ENCODE results near the gene GRPEL1. TPM values are rescaled to one million over a fixed set of nuclear protein-coding genes. Genes with fewer than 3 reads are reported as not detected.

Gene GRPEL1
- total and polyA plus RNA-seq, 2 experiments from 2014 or later = 27.4 to 112 TPM

DNA sequence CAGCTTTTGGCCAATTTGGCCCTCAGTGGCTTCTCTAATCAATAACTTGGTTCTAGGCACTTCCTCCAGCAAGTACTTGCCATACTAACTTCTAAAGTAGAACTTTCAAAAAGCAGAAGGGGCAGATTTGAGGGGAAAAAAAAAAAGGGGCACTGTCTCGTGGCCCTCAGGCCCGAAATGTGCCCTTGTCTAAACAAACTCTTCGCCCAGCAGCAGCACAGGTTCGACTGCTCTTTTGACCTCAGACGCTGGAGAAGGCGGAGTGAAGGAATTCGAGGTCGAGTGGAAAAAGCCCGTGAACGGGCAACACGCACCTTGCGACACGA, 775 bp downstream of the GRPEL1 start:
- Mint-ChIP-seq H3K4me1 (peaks cover 20% of the 10 kb centered on the region), H3K9me3 (no peaks in the 10 kb centered on the region; the same call in 2 of the 3 replicates), H3K27me3 (ENCODE audit: insufficient read depth, low read depth, poor library complexity) (peaks cover 16% of the 10 kb centered on the region), H3K36me3 (ENCODE audit: low read depth) (peaks cover 33% of the 10 kb centered on the region), H3K27ac (no peak overlapping the region; the same call in 1 of the 2 replicates), H3K4me3 (peak overlapping the region; percentile 92)
- Histone ChIP-seq H3K27ac (ENCODE audit: low read depth) (no peak overlapping the region), H4K20me1 (replicated peaks; ENCODE audit: insufficient read depth) (peaks cover 35% of the 10 kb centered on the region), H2AFZ (no peak overlapping the region), H3K4me1 (ENCODE audit: insufficient read depth) (peaks cover 20% of the 10 kb centered on the region; the same call in 1 of the 2 replicates), H3K36me3 (ENCODE audit: insufficient read depth) (peaks cover 9% of the 10 kb centered on the region; the same call in 1 of the 2 replicates), H3K79me2 (replicated peaks; ENCODE audit: insufficient read depth) (peaks cover 46% of the 10 kb centered on the region), H3K4me3 (peak overlapping the region; percentile 72), H3K27me3 (ENCODE audit: insufficient read depth) (peaks cover 21% of the 10 kb centered on the region), H3F3A (replicated peaks; ENCODE audit: low read depth) (no peaks in the 10 kb centered on the region), H3K4me2 (peak overlapping the region; percentile 92), H3K9me2 (ENCODE audit: insufficient read depth) (no peaks in the 10 kb centered on the region)
- ATAC-seq = no peak
- no peak for TF ChIP-seq EZH2phosphoT487 (IDR thresholded peaks at IDR 0.05; ENCODE audit: unreplicated experiment)
- no peak for TF ChIP-seq EZH2 (IDR thresholded peaks at IDR 0.05; ENCODE audit: low read depth, unreplicated experiment)
- no peak for TF ChIP-seq ZNF114 (CRISPR knock-in tag; IDR thresholded peaks at IDR 0.05)
- TF ChIP-seq CREB1 (CRISPR knock-in tag; IDR thresholded peaks at IDR 0.05; ENCODE audit: low read depth) = no peak
- no peak for TF ChIP-seq ZNF462 (CRISPR knock-in tag; IDR thresholded peaks at IDR 0.05)
- TF ChIP-seq, protein P1, sequence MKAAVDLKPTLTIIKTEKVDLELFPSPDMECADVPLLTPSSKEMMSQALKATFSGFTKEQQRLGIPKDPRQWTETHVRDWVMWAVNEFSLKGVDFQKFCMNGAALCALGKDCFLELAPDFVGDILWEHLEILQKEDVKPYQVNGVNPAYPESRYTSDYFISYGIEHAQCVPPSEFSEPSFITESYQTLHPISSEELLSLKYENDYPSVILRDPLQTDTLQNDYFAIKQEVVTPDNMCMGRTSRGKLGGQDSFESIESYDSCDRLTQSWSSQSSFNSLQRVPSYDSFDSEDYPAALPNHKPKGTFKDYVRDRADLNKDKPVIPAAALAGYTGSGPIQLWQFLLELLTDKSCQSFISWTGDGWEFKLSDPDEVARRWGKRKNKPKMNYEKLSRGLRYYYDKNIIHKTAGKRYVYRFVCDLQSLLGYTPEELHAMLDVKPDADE (IDR thresholded peaks at IDR 0.05) = no peak
- no peak for TF ChIP-seq STAT1 (IDR thresholded peaks at IDR 0.05; ENCODE audit: unreplicated experiment)
- no peak for TF ChIP-seq CTCF (conservative IDR thresholded peaks at IDR 0.05; ENCODE audit: low read depth in 2 of 2)
- no peak for TF ChIP-seq POLR2AphosphoS5 (IDR thresholded peaks at IDR 0.05; ENCODE audit: low read depth)
- no peak for TF ChIP-seq NANOG (IDR thresholded peaks at IDR 0.05; ENCODE audit: borderline replicate concordance)
- TF ChIP-seq, protein P2, sequence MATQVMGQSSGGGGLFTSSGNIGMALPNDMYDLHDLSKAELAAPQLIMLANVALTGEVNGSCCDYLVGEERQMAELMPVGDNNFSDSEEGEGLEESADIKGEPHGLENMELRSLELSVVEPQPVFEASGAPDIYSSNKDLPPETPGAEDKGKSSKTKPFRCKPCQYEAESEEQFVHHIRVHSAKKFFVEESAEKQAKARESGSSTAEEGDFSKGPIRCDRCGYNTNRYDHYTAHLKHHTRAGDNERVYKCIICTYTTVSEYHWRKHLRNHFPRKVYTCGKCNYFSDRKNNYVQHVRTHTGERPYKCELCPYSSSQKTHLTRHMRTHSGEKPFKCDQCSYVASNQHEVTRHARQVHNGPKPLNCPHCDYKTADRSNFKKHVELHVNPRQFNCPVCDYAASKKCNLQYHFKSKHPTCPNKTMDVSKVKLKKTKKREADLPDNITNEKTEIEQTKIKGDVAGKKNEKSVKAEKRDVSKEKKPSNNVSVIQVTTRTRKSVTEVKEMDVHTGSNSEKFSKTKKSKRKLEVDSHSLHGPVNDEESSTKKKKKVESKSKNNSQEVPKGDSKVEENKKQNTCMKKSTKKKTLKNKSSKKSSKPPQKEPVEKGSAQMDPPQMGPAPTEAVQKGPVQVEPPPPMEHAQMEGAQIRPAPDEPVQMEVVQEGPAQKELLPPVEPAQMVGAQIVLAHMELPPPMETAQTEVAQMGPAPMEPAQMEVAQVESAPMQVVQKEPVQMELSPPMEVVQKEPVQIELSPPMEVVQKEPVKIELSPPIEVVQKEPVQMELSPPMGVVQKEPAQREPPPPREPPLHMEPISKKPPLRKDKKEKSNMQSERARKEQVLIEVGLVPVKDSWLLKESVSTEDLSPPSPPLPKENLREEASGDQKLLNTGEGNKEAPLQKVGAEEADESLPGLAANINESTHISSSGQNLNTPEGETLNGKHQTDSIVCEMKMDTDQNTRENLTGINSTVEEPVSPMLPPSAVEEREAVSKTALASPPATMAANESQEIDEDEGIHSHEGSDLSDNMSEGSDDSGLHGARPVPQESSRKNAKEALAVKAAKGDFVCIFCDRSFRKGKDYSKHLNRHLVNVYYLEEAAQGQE (IDR thresholded peaks at IDR 0.05; ENCODE audit: unreplicated experiment) = no peak
- TF ChIP-seq ZNF331 (CRISPR knock-in tag; IDR thresholded peaks at IDR 0.05; ENCODE audit: low read depth) = no peak
- TF ChIP-seq JUNB (IDR thresholded peaks at IDR 0.05; ENCODE audit: unreplicated experiment) = no peak
- DNase-seq (ENCODE audit: low spot score) = no peak
